Fibroblast of the aortic adventitia (primary cell): ENCODE measurements around the gene PTGDR2. TPM values are rescaled to one million over a fixed set of nuclear protein-coding genes. Genes with fewer than 3 reads are reported as not detected.

Source experiments
- DNase-seq: peaks from one replicate; pipeline ENCODE4 v3.0.0-alpha.2; 2010; ENCODE audit warnings: low read depth
- H3K4me3 ChIP-seq: 2 replicates; pipeline ENCODE4 v1.5.1; 2011; ENCODE audit warnings: low read depth, mild to moderate bottlenecking, control low read depth, low read length, moderate library complexity
- total RNA-seq: library from RNA; depleted of rRNA; stranded (reverse); fragments of >200 nt; gene quantifications from 2 replicates; pipeline ENCODE4 v1.2.3, GENCODE V29; 2012; ENCODE audit warnings: low replicate concordance
- TF ChIP-seq, protein P1 (sequence below): IDR thresholded peaks from 2 replicates; pipeline ENCODE4 v1.5.1; 2011; ENCODE audit warnings: mild to moderate bottlenecking, low read length, control low read depth, inconsistent platforms; ENCODE audit not compliant: insufficient read depth

Gene PTGDR2
- total RNA-seq, 1 donor: not detected

- no peak overlapping the region for H3K4me3 ChIP-seq
- DNase-seq: no peak
- TF ChIP-seq, protein P1, sequence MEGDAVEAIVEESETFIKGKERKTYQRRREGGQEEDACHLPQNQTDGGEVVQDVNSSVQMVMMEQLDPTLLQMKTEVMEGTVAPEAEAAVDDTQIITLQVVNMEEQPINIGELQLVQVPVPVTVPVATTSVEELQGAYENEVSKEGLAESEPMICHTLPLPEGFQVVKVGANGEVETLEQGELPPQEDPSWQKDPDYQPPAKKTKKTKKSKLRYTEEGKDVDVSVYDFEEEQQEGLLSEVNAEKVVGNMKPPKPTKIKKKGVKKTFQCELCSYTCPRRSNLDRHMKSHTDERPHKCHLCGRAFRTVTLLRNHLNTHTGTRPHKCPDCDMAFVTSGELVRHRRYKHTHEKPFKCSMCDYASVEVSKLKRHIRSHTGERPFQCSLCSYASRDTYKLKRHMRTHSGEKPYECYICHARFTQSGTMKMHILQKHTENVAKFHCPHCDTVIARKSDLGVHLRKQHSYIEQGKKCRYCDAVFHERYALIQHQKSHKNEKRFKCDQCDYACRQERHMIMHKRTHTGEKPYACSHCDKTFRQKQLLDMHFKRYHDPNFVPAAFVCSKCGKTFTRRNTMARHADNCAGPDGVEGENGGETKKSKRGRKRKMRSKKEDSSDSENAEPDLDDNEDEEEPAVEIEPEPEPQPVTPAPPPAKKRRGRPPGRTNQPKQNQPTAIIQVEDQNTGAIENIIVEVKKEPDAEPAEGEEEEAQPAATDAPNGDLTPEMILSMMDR: no peak
These were observed 37.7 kb downstream of the PTGDR2 start for GRCh38 chr11:60818057-60818456.

DNA sequence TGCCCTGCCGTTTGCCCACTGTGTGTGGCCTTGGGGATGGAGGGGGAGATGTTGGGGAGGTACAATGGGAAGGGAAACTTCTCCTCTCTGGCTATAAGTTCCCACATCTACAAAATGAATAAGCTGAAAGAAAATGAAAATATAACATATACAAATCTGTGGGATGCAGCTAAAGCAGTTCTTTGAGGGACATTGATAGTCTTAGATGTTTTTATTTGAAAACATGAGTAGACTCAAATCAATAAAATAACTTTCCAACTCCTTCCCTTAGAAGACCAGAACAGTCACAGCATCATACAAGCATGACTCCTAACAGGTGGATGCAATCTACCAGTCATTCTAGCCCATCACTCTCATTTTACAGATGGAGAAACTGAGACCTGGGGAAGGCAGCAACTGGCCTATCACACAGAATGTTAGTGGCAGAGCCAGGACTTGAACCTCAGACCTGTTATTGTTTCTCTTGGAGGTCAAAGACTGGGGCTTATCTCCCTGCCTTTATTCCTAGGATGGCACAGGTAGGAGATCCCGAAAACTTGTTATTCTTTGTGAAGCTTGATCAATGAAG, 39.1 kb downstream of the PTGDR2 start:
- DNase-seq: no peak
- H3K4me3 ChIP-seq: no peak overlapping the region
- TF ChIP-seq, protein P1: no peak

DNA sequence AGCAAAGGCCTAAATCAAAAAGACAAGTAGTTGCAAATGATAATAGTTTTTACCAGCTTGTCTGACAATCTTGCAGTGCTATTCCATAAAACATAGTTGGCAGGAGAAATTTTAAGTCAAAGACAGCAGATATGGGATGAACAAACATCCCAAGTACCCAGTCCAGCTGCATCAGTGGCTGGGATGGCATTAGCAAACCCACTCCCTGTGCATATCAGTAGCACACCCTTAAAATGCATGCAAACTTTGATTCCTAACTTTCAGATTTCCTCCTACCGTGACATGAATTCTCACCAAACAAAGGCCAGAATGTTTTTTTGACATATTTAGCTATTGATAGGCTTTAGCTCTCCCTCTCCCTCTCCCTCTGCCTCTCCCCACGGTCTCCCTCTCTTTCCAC, 41.6 kb downstream of the PTGDR2 start:
- DNase-seq: no peak
- TF ChIP-seq, protein P1: no peak
- H3K4me3 ChIP-seq: no peak overlapping the region

- H3K4me3 ChIP-seq: no peak overlapping the region
- TF ChIP-seq, protein P1: no peak
- DNase-seq: no peak
These were observed 42.4 kb downstream of the PTGDR2 start for GRCh38 chr11:60813324-60813723.

DNA sequence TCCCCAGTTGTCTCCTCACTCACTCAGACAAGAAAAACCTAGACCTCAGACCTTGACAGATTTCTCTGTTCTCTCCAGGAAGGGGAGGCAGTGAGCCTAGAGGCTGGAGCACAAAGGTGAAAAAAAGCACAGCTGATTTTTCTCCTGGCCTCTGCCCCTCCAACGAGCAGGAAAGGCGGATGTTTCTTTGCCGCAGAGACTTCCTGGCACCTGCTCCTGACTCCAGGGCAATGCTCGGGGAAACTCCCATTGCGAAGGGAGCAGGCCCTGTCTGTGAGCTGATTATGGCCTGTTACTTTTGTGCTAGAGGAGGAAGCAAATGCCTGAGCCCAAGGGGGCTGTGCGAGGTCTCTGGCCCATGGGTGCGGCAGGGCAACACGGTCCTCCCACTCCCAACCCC, 45.2 kb downstream of the PTGDR2 start:
- H3K4me3 ChIP-seq: no peak overlapping the region
- DNase-seq: no peak
- TF ChIP-seq, protein P1: no peak

DNA sequence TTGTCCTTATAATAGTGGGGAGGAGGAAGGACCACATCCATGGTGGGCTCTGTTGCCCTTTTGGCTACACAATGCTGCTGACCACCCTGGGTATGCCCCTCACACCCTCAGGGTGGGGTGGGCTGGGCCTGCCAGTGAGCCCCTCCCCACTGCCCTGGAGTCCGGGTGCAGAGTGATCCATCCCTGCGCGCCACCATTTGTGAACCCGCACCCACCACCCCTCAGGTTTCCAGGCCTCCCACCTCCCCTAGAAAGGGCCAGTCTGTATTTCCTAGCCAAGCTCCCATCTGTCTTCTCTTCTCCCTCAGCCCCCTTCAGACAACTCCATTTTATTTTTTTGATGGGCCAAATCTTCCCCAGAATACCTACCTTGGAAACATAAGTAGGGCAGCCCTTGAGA, 45.6 kb downstream of the PTGDR2 start:
- no peak for DNase-seq
- TF ChIP-seq, protein P1: no peak
- no peak overlapping the region for H3K4me3 ChIP-seq

DNA sequence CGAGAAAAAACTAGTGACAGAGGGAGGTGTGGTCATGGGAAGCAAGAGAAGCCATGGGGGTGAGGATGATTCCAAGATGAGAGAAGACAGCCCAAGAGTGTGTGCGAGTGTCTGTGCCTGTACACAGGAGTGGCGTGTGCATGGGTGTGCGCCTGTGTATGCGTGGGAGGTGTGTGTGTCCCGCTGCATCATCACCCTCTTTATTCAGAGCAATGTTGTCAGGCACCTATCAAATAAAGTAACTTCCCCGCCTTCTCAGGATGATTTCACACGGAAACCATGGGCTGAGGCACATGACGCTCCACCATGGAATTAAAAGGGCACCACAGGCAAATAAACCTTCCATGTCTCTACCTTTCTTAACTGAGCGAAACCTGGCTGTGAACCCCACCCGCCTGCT, 46.1 kb downstream of the PTGDR2 start:
- DNase-seq: no peak
- TF ChIP-seq, protein P1: no peak

More for the DNA sequence above, 46.1 kb downstream of the PTGDR2 start:
- no peak overlapping the region for H3K4me3 ChIP-seq
